Measurements from ENCODE around the gene PPP6R2. TPM values are rescaled to one million over a fixed set of nuclear protein-coding genes. Genes with fewer than 3 reads are reported as not detected.

The PPP6R2 gene
- total RNA-seq, 1 donor from 2014 or later = 62.8 TPM

DNA sequence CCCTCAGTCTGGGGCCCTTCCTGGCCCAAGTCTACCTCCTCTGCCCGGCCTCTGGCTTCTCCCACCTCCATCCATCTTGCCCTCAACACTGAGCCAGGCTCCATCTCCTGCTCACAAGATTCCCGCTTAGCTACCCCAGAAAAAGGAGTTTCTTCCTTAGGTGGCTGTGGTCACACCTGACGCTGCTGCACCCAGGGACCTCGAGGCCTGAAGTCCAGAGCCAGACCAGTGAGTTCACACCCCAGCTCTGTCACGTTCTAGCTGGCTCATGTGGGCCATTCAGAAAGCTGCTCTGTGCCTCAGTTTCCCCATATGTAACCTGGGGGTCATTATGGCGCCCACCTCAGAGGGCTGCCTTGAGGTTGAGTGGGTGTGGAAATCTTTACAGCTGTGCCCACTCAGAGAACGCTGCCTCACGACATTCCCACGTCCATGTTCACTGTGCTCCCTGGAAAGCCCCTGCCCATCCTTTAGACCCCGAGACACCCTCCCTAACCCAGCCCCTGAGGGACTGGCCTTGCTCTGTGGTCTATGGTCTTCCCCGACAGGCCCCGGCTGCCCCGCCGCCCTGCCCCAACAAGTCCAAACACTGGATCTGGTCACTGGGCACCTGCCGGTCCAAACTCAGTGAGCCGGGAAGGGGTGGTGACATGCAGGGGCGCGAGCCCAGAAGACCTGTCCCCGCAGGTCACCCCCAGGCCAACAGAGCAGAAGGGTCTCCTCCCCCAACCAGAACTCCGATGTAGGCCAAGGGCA is 45.4 kb upstream of the PPP6R2 start:
- H3K36me3 Mint-ChIP-seq = no peaks in the 10 kb centered on the region
- TF ChIP-seq, protein P1, sequence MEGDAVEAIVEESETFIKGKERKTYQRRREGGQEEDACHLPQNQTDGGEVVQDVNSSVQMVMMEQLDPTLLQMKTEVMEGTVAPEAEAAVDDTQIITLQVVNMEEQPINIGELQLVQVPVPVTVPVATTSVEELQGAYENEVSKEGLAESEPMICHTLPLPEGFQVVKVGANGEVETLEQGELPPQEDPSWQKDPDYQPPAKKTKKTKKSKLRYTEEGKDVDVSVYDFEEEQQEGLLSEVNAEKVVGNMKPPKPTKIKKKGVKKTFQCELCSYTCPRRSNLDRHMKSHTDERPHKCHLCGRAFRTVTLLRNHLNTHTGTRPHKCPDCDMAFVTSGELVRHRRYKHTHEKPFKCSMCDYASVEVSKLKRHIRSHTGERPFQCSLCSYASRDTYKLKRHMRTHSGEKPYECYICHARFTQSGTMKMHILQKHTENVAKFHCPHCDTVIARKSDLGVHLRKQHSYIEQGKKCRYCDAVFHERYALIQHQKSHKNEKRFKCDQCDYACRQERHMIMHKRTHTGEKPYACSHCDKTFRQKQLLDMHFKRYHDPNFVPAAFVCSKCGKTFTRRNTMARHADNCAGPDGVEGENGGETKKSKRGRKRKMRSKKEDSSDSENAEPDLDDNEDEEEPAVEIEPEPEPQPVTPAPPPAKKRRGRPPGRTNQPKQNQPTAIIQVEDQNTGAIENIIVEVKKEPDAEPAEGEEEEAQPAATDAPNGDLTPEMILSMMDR (conservative IDR thresholded peaks at IDR 0.05) = no peak
- H3K4me3 Mint-ChIP-seq = peak overlapping the region; percentile 68
- peak overlapping the region; percentile 82 for H3K27ac Mint-ChIP-seq
- H3K4me1 Mint-ChIP-seq (ENCODE audit: unreplicated experiment) = peaks cover 13% of the 10 kb centered on the region
- H3K27me3 Mint-ChIP-seq = no peaks in the 10 kb centered on the region
- no peaks in the 10 kb centered on the region for H3K9me3 Mint-ChIP-seq
- no peak for DNase-seq (ENCODE audit: extremely low spot score, unreplicated experiment)

DNA sequence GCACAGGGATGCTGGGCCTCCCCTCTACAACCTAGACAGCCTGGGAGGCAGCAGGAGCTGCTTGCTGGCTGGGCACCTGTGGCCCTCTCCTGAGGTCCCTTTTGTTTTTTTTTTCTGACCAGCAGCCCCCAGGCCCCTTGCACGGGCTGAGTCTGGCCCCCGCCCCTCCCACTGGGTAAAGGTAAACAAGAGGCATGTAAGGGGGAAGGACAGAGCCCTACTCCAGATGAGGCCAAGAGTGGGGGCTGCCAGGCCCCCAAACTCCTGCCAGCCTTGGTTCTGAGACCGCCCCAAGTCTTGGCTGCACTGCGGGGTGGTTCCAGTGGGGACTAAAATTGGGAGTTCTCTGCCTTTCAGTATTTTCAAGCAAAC is 44.9 kb upstream of the PPP6R2 start:
- TF ChIP-seq, protein P1 (conservative IDR thresholded peaks at IDR 0.05) = no peak
- H3K4me1 Mint-ChIP-seq (ENCODE audit: unreplicated experiment) = peaks cover 17% of the 10 kb centered on the region
- peak overlapping the region; percentile 82 for H3K27ac Mint-ChIP-seq
- no peaks in the 10 kb centered on the region for H3K27me3 Mint-ChIP-seq
- H3K9me3 Mint-ChIP-seq = no peaks in the 10 kb centered on the region
- DNase-seq (ENCODE audit: extremely low spot score, unreplicated experiment) = no peak
- H3K36me3 Mint-ChIP-seq = no peaks in the 10 kb centered on the region
- peak overlapping the region; percentile 70 for H3K4me3 Mint-ChIP-seq

DNA sequence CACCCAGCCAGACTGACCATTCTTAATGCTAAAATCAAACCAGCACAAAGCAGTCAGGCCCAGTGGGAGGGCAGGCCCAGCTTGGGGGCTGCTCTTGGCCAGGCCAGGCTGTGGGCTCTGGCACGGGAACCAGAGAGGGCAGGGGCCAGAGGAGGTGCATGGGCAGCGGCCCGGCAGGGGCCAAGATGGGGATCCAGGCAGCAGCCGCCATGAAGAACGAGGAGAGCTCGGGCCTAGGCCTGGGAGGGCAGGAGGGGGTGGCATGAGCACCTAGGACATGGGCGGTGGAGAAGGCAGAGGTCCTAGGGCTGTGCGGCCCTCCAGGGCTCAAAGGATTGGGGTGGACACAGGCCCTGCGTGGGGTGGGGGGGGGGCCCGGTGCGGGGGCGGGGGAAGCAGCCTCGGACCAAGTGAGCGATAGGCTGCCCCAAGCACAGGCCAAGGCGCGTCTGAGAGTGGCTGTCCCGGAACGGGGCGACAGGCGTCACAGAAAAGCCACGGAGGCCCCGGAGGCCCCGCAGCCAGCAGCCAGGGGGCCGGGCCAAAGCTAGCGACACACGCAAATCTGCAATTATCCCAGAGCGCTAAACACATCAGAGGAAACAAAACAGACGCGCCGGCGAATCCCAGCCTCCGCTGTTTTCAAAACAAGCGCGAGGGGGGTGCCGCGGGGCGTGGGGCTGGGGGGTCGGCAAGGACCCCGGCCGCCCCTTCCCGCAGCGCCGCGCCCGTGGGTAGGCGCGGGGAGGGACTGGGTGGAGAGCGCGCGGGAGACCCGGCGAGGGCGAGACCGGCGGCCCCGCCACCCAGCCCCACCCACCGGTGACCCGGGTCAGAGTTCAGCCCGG is 44.0 kb upstream of the PPP6R2 start:
- peak overlapping the region; percentile 70 for H3K4me3 Mint-ChIP-seq
- H3K4me1 Mint-ChIP-seq (ENCODE audit: unreplicated experiment) = peaks cover 19% of the 10 kb centered on the region
- peak overlapping the region; percentile 82 for H3K27ac Mint-ChIP-seq
- TF ChIP-seq, protein P1 (conservative IDR thresholded peaks at IDR 0.05) = peak; percentile 27
- no peaks in the 10 kb centered on the region for H3K36me3 Mint-ChIP-seq
- DNase-seq (ENCODE audit: extremely low spot score, unreplicated experiment) = no peak
- H3K27me3 Mint-ChIP-seq = no peaks in the 10 kb centered on the region
- H3K9me3 Mint-ChIP-seq = no peaks in the 10 kb centered on the region

DNA sequence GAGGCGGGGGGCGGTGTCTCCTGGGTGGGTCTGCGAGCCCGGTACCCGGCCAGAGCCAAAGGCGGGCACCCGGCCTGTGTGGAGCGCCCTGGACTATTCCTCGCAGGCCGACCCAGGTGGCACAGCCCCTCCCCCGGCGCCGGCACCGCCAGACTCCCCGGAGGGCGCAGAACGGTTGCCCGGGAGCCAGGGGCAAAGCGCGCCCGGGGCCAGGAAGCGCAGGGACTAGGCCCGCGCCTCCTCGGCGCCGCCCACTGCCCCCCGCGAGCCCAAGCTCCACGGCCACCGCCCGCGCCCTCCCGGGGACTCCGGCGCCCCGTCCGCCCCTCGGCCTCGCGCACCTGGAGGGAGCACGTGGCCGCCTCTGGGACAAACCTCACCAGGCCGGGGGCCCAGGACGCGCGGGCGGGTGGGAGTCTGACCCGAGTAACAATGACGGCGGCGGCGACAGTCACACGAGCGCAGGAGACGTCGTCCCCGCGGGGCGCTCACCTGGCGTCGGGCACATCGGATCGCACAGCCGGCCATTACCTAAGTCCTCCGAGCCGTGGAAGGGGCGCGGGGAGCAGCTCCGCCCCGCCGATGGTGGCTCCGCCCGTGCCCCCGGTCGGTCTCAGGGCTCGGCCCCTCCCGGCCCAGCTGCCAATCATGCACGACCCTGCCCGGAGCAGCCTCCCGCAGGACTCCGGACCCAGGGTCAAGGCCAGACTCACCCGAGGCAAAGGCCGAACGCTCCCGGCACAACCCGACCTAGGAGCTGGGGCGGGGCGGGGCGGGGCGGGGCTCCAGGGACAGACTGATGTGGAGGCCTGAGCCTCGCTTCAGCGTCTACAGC is 43.1 kb upstream of the PPP6R2 start:
- H3K27ac Mint-ChIP-seq = no peak overlapping the region

More for the DNA sequence above, 43.1 kb upstream of the PPP6R2 start:
- Mint-ChIP-seq H3K9me3 (no peaks in the 10 kb centered on the region), H3K36me3 (no peaks in the 10 kb centered on the region), H3K4me3 (peak overlapping the region; percentile 52), H3K4me1 (ENCODE audit: unreplicated experiment) (peaks cover 22% of the 10 kb centered on the region), H3K27me3 (no peaks in the 10 kb centered on the region)
- DNase-seq (ENCODE audit: extremely low spot score, unreplicated experiment) = no peak
- TF ChIP-seq, protein P1 (conservative IDR thresholded peaks at IDR 0.05) = no peak

All from type B pancreatic cell (in vitro differentiated cells).